HPDE6-E6E7 (cell line): ENCODE data around the gene MSI1.

ENCODE experiments used
- DNase-seq: peaks from one replicate; pipeline ENCODE4 v3.0.0; 2011; ENCODE audit warnings: missing footprints; ENCODE audit errors: extremely low spot score

MSI1 gene

GRCh38 chr12:120368789-120369602 lies at the start of gene MSI1:
MSI1 (minus strand) TSS chr12:120369164; CDS start chr12:120369091, 73 bp downstream.
- DNase-seq: no peak

GRCh38 chr12:120417917-120418580 lies 49.1 kb upstream of the MSI1 start:
- DNase-seq: no peak

GRCh38 chr12:120416490-120417216 lies 47.7 kb upstream of the MSI1 start:
- no peak for DNase-seq

- DNase-seq: no peak
Measured at GRCh38 chr12:120413901-120414695, 45.1 kb upstream of the MSI1 start.

GRCh38 chr12:120412421-120412820 lies 43.5 kb upstream of the MSI1 start:
- no peak for DNase-seq

GRCh38 chr12:120408771-120409170 lies 39.8 kb upstream of the MSI1 start:
- no peak for DNase-seq

GRCh38 chr12:120406553-120406952 lies 37.6 kb upstream of the MSI1 start:
- DNase-seq: no peak

GRCh38 chr12:120406069-120406468 lies 37.1 kb upstream of the MSI1 start:
- no peak for DNase-seq

GRCh38 chr12:120404271-120404670 lies 35.3 kb upstream of the MSI1 start:
- DNase-seq: no peak

- DNase-seq: no peak
Measured at GRCh38 chr12:120403869-120404268, 34.9 kb upstream of the MSI1 start.

GRCh38 chr12:120402217-120402616 lies 33.3 kb upstream of the MSI1 start:
- no peak for DNase-seq

GRCh38 chr12:120399531-120399930 lies 30.6 kb upstream of the MSI1 start:
- DNase-seq: no peak

GRCh38 chr12:120397824-120398540 lies 29.0 kb upstream of the MSI1 start:
- DNase-seq: no peak

GRCh38 chr12:120394483-120395367 lies 25.8 kb upstream of the MSI1 start:
- peak; percentile 39 for DNase-seq

GRCh38 chr12:120390540-120391120 lies 21.7 kb upstream of the MSI1 start:
- DNase-seq: no peak

GRCh38 chr12:120388691-120389481 lies 19.9 kb upstream of the MSI1 start:
- DNase-seq: no peak

- no peak for DNase-seq
Measured at GRCh38 chr12:120381752-120382419, 12.9 kb upstream of the MSI1 start.

- DNase-seq: no peak
Measured at GRCh38 chr12:120378036-120378435, 9.1 kb upstream of the MSI1 start.
